ENCODE measurements around the gene SYCE3.

Gene SYCE3

DNA sequence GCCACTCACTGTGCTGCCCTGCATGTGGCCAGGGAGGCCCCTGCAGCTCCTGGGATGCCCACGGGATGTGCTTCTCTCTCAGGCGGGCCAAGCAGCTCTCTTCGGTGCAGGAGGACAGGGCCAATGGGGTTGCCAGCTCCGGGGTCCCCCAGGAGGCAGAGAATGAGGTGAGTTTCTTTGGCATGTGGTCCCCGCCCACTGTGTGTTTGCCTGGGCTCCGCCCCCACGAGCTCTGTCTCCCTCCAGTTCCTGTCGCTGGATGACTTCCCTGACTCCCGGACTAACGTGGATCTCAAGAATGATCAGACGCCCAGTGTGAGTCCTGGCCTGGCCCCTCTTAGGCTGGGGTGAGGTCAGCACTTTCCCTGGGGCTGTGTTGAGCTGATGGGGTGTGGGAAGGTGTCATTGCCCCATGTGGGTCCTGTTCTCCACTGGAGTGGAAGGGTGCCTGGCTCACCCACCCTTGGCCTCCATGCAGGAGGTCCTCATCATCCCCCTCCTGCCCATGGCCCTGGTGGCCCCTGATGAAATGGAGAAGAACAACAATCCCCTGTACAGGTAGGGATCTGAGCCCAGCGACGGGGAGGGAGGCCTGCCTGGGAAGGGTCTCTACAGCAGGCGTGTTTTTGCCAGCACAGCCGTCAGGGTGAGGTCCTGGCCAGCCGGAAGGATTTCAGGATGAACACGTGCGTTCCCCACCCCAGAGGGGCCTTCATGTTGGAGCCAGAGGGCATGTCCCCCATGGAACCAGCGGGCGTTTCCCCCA, 45.0 kb downstream of the SYCE3 start:
- no peak for DNase-seq

DNA sequence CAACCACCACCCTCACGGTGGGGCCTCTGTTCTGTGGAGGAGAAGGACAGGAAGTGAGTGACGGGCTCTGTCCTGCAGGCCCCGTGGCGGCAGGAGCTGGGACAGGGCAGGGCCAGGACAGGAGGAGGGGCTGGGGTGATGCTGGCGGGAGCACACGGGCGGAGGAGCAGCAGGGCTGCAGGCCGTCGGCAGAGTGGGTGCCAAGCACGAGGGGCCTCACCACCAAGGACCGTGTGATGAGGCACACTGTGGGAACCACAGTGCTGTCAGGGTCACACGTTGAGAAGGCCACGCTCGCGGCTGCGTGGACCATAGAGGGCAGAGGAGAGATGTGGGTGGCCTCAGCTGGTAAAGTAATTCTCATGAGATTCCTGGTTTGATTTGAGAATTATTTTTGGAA, 45.8 kb downstream of the SYCE3 start:
- DNase-seq = no peak

DNA sequence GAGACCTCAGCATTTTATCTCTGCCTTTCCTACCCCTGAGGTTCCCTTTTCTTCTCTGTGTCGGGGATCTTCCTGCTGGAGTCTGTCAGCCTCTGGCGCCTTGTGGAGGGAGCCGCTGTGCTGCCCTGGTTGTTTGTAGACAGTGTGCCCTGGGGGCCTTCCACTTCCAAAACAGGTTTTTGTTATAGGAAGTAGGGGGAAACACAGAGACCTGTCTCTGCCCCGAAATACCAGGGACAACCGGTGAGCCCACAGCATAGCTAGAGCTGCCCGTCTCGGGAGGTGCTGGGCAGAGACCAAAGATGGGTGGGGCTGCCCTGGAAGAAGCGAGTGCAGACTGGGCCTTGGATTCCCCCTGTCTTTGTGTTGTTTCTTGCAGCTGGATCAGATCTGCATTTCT, 46.7 kb downstream of the SYCE3 start:
- DNase-seq = no peak

DNA sequence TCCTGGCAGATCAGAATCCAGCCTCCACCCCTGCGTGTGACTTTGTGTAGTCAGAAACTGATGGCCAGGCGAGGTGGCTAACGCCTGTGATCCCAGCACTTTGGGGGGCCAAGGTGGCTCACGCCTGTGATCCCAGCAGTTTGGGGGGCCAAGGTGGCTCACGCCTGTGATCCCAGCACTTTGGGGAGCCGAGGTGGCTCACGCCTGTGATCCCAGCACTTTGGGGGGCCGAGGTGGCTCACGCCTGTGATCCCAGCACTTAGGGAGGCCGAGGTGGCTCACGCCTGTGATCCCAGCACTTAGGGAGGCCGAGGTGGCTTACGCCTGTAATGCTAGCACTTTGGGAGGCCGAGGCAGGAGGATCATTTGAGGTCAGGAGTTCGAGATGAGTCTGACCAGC, 49.5 kb downstream of the SYCE3 start:
- no peak for DNase-seq

DNA sequence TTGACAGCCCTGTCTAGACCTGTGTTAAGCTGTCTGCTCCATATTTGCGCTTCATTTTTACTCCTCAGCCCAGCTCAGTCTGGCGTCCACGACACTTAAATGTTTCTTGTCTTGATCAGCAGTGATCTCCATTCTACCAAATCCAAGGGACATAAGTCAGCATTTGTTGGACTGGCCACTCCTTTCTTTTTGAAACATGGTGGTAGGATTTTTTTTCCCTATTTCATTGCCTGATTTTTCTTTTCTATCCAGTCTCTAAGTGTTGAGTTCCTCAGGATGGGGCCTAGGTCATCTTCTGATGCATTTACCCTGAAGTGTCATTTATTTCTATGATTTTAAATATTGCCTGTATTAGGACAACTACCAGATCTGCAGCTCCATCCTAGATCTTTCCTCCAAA, 53.8 kb downstream of the SYCE3 start:
- DNase-seq = no peak

DNA sequence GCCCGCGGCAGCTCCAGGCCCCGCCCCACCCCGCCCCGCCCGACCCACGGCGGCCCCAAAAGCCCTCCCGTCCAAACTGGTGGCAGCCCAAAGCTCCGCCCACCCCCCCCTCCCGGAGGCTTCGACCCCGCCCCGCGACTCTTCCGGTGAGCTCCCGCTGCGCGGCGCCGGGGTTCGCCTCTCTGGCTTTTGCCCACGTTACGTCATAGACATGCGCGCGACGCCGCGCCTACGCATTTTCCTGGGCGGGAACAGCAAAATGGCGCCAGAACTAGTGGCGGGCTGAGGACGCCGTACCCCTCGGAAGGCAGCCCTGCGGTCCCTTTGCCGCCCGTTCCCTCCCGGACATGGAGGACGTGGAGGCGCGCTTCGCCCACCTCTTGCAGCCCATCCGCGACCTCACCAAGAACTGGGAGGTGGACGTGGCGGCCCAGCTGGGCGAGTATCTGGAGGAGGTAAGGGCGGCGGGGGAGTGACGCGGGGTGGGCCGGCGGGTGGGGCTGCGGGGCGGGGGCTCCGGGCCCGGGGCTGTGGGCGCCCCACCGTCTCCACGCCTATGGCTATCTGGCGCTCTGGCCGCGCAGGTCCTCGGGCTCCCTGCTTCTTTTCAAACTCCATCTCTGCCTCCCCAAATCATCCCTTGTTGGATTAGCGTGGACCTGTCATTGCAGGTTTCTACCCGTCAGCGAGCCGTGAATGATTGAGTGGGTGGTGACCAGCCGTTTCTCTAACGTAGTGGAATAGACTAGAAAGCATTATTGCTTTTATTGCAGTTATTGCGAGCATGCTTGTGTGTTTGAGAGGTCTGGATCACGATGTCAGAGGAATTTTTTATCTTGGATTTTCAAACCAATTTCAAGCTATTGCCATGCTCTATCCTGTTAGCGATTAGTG, 54.5 kb downstream of the SYCE3 start, which contains the start of gene NCAPH2:
Gene NCAPH2 (plus strand): TSS at position 234 of the 894 bp plus-strand sequence. CDS start 114 bp downstream, at position 348.
- DNase-seq = peak; percentile 95

DNA sequence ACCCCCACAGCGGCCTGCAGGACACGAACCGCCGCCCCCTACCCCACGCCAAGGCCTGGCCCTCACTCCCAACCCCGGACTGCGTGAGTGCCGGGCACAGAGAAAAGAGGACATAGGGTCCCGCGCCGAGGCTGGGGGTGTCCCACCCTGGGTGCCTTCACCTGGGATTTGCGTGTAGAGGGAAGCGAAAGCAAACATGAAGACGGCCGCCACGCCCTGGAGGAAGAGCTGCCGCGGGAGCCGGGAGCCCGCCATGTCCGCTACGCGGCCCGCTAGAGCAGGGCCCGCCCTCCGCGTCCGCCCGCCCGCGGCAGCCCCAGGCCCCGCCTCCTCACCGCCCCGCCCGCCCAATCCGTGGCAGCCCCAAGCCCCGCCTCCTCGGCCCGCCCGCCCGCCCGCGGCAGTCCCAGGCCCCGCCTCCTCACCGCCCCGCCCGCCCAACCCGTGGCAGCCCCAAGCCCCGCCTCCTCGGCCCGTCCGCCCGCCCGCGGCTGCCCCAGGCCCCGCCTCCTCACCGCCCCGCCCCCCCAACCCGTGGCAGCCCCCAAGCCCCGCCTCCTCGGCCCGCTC, 55.2 kb downstream of the SYCE3 start, which contains the start of gene LMF2:
Gene LMF2 (minus strand): TSS at position 282 of the 570 bp plus-strand sequence. CDS start 27 bp downstream, at position 255.
- peak; percentile 95 for DNase-seq

DNA sequence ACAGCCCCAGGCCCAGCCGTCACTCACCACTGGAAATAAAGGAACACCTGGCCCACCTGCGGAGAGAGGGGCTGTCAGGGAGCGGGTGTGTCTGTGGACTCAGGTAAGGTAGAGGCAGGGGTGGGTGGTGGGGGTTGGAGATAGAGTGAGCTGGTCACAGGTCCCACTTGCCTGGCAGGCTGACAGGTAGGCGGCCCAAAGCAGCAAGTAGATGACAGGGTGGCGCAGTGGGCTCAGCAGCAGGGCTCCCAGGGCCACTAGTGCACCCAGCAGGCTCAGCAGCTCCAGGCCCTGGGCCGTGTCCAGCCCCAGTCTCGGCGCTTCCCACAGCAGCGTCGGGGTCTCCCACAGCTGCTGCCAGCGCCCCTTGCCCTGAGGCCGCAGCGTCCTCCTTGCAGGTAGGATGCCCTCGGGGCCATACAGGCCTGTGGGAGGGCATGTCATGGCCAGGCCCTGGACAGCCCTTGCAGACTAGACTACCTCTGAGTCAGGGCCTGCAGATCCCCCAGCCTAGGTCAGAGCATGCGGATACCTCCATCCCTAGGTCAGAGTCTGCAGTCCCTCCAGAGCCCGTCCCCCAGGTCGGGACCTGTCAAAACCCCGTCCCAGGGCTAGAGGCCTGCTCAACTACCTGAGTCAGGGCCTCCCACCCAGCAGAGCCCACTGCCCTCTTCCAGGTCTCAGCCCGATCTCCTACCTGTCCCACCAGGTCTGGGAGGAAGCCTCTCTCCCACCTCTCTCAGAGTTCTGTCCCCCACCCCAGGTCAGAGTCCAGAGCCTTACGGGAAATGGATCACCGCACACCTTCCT, 55.9 kb downstream of the SYCE3 start:
- no peak for DNase-seq

DNA sequence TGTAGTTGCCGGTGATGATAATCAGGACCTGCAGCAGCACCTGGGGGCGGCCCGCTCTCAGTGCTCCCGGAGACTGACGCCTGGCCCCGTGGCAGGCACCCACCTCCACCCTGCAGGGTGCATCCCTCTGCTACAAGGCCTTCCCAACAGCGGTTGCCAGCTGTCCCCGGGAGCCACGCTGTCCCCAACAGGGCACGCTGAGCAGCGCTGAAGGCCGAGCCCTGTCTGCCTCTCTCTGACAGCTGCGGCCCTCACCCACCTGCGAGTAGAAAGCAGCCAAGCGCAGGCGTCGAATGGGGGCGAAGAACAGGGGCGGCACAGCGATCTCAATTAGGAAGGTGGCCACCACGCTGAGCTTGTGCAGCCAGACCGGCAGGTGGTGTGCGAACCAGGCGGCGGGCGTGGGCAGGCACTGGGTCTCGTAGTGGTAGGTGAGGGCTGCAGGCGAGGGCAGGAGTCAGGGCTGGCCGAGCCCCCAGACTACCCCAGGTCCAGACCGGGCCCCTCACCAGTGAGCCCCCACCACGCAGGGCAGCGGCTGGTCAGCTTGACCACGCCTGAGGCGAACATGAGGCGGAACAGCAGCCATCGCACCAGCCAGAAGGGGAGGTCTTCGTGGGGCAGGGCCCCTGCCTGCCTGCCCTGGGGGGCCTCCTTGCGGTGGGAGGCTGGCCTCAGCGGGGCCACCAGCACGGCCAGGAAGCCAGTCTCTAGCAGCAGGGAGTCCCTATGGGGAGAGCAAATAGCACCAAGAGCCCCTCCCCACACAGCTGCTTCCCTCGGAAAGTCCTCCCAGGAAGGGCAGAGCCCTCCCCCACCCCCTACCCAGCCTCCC, 56.7 kb downstream of the SYCE3 start:
- DNase-seq = no peak

DNA sequence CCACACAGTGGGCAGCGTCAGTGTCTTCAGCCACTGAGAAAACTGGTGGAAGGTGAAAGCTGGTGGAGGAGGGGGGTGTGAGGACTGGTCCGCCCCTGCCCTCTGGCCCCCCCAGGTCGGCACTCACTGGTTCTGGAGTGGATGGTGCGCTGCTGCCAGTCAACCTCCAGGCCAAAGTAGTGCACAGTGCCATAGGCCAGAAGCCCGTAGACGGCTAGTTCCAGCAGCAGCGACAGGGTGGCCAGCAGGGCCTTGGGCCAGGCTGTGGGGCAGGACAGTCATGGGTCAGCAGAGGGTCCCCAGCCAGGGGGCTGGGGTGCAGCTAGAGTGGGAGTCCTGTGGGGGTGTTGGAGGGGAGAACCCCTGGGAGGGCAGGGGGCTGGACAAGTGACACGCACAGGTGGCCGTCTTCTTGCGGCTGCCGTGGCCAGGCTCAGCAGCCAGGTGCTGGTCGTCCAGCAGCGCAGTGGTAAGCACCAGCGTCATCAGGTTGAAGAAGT, 57.4 kb downstream of the SYCE3 start:
- no peak for DNase-seq

DNA sequence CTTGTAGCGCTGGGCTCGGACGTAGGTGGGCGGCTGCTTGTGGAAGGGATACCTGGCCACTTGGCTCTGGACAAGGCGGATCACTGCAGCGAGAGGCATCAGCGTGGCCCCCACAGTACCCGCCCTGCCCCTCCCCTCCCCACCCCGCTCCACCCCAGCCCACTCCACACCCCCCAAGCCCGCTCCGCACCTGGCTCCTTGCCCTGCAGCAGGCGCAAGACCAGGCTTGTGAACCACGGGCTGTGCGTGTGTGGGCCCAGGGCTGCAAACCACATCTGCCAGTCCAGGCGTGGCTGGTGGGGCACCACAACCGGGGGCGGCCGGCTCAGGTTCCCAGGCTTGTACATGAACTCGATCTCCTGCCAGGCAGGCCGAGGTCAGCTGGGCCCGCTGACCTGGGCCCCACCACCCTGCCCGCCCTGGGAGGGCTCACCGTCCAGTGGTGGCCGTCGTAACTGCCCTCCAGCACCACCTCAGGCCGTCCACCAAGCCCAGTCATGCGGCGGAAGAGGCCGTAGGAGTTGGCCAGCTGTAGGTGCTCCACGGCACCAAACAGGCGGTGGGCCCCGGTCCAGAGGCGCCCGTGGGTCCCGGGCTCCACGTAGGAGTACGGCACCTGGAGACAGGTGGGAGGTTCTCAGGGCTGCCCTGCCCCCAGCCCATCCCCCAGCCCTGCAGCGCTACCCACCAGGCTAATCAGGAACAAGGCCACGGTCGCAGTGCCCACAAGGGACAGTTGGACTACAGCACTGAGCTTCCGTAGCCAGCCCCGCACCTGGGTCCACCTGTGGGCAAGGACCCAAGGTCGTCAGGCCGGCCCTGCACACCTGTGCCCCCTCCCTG, 58.1 kb downstream of the SYCE3 start:
- DNase-seq = no peak

DNA sequence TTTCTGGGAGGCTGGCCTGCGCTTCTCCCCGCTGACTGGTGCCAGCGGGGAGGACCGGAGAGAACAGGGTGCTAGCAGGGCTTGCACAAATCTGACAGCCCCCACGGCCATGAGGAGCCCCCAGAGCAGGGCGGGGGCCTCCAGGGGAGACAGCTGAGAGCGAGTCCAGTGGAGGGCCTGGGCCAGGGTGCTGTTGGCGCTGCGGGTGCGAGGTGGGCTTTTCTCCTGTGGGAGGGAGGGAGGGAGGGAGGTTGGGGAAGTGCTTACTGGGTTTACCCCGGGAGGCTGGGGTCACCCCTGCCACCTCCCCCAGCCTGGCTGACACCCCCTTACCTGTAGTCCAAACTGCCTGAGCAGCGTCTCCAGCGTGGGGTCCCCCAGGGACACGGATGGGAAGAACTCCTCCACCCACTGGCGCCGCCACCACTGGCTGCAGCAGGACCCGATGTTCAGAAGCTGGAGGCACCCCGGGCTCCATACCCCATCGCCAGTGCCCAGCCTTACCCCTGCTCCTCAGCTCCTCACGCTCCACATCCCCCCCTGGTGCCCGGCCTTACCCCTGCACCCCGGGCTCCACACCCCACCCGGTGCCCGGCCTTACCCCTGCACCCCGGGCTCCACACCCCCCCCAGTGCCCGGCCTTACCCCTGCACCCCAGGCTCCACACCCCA, 59.1 kb downstream of the SYCE3 start:
- DNase-seq = no peak

DNA sequence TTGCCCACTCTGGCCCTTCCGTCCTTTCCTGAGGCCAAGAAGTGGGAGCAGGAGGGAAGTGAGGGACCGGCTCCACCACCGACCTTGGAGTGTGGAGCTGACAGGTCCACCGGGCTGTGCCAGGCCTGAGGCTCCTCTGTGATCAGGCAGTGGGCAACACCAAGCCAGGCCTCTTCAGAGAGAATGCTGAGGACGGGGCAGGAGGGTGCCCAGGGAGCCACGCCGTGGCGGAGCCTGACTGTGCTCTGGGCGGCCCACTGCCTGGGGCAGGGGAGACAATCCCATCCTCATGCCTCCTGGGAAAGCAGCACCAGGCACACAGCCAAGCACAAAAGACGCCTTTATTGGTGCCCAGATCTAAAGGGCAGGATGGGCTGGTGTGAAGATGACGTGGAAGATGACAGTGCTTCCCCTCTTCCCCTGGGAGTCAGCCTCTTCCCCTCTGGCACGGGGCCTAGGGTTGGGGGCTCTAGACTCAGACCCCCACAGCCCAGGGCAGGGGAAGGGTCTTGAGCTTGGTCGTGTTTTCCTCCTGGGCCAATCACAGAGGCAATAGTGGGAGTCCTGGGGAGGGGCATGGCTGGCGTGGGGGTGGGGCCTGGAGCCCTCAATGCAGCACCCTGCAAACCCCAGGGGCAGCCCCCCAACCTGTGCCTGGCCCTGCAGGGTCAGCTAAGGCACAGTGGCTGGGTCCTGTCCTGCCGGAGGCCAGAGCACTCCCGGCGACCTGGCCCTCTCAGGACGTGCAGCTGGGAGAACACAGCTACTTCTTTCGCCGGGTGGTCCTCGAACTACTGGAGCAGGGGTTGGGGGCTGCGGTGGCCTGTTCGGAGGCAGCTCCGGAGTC, 59.9 kb downstream of the SYCE3 start:
- DNase-seq = no peak

DNA sequence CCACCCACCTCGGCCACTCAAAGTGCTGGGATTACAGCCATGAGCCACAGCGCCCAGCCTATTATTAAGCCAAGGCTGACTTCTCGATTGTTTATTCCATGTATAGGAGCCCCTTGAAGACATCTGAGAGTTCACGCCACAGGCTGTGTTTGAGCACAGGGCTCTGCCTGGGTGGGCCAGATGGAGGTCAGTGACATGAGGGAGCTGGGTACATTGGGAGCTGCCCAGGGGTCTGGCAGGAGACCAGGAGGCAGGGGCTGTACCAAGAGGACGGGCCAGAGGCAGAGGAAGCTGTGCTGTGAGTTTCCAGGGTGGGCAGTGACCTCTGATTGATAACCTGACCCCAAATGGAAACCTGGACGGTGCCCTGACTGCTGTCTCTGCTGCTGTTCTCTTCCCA, 60.6 kb downstream of the SYCE3 start:
- DNase-seq = no peak

Data from cortex of kidney (tissue), 1 donor.